ENCODE results near the gene ZNF385D.

GRCh38 chr3:21672303-21672702 lies 78.7 kb downstream of the ZNF385D start:
- no peak for TF ChIP-seq EZH2 (IDR thresholded peaks at IDR 0.05; ENCODE audit: low read depth)
- TF ChIP-seq, protein P1, sequence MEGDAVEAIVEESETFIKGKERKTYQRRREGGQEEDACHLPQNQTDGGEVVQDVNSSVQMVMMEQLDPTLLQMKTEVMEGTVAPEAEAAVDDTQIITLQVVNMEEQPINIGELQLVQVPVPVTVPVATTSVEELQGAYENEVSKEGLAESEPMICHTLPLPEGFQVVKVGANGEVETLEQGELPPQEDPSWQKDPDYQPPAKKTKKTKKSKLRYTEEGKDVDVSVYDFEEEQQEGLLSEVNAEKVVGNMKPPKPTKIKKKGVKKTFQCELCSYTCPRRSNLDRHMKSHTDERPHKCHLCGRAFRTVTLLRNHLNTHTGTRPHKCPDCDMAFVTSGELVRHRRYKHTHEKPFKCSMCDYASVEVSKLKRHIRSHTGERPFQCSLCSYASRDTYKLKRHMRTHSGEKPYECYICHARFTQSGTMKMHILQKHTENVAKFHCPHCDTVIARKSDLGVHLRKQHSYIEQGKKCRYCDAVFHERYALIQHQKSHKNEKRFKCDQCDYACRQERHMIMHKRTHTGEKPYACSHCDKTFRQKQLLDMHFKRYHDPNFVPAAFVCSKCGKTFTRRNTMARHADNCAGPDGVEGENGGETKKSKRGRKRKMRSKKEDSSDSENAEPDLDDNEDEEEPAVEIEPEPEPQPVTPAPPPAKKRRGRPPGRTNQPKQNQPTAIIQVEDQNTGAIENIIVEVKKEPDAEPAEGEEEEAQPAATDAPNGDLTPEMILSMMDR (conservative IDR thresholded peaks at IDR 0.05), result no peak

Measured in PC-9 (cell line).